D721Med (cell line): ENCODE results near the gene UBE2U.
A peak's percentile ranks its signal among the peaks of the same experiment; 100 is the strongest.
"Not testable (repeated sequence)": the region's sequence is repeated elsewhere in the genome, so short reads cannot be mapped to it uniquely, and the experiment has no call there.

Experiments used
- DNase-seq: peaks from one replicate; pipeline ENCODE4 v3.0.0; 2011; ENCODE audit warnings: low spot score; ENCODE audit not compliant: insufficient read length
- FAIRE-seq: peaks from 2 replicates; lab custom pipeline; 2011; peaks lifted over from hg19 to GRCh38; lab: Jason Lieb, UNC
- TF ChIP-seq, protein P1 (sequence below): IDR thresholded peaks from 2 replicates; pipeline ENCODE4 v1.5.1; 2012; ENCODE audit warnings: mild to moderate bottlenecking, control low read depth; ENCODE audit not compliant: insufficient read depth; ENCODE audit errors: missing control alignments

The UBE2U gene

DNA sequence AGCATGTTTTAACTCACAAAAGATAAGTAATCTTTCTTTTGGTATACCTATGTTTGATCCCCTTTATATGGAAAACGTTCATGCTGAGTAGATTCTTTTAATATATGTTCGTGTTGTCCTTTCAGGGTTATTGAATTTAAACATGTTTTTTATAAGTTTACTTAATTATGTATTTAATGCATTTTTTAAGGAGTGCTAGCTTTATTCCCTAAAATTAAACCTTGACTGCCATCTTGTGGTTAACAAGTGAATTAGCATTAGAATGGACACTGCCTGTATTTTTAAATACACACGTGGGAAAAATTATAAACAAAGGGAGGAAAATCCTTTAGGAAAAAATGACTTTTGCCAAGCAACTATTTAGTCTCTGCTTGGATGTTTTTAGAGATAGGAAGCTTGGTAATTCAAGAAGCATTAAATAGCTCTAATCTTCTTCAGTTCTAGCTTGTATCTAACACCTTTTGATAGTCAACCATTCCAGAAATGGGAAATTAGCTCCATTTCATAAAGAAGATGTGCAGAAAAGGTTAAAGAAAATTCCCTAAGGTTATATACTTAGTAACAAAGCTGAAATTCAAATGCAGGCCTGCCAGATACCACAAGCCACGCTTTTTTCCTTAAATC is 43.0 kb downstream of the UBE2U start:
- no peak for DNase-seq
- FAIRE-seq = peak; percentile 89
- TF ChIP-seq, protein P1, sequence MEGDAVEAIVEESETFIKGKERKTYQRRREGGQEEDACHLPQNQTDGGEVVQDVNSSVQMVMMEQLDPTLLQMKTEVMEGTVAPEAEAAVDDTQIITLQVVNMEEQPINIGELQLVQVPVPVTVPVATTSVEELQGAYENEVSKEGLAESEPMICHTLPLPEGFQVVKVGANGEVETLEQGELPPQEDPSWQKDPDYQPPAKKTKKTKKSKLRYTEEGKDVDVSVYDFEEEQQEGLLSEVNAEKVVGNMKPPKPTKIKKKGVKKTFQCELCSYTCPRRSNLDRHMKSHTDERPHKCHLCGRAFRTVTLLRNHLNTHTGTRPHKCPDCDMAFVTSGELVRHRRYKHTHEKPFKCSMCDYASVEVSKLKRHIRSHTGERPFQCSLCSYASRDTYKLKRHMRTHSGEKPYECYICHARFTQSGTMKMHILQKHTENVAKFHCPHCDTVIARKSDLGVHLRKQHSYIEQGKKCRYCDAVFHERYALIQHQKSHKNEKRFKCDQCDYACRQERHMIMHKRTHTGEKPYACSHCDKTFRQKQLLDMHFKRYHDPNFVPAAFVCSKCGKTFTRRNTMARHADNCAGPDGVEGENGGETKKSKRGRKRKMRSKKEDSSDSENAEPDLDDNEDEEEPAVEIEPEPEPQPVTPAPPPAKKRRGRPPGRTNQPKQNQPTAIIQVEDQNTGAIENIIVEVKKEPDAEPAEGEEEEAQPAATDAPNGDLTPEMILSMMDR = peak; percentile 83

DNA sequence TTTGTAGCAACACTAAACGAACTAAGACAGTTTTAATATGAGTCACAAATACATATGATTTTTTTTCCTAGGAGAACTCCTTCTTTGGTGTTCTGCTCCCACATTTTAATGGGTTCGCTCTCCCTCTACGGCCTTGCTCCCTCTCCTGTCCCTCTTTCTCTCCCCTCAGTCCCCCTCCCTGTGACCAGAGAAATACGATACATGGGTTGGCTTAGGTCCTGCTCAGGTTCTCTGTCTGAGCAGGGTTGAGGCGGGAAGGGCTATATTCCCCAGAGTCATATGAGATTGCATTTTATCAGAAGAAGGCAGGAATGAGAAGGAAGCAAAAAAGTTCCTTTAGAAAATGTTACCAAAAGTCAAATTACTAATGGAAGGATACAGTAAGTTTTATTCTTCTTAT is 44.6 kb downstream of the UBE2U start:
- DNase-seq = no peak
- TF ChIP-seq, protein P1 = no peak
- FAIRE-seq = no peak

DNA sequence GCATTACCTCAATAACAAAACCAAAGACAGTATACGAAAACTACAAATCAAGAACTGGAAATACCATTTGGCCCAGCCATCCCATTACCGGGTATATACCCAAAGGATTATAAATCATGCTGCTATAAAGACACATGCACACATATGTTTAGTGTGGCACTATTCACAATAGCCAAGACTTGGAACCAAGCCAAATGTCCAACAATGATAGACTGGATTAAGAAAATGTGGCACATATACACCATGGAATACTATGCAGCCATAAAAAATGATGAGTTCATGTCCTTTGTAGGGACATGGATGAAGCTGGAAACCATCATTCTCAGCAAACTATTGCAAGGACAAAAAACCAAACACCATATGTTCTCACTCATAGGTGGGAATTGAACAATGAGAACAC is 47.0 kb downstream of the UBE2U start:
- FAIRE-seq, DNase-seq: not testable (repeated sequence)

DNA sequence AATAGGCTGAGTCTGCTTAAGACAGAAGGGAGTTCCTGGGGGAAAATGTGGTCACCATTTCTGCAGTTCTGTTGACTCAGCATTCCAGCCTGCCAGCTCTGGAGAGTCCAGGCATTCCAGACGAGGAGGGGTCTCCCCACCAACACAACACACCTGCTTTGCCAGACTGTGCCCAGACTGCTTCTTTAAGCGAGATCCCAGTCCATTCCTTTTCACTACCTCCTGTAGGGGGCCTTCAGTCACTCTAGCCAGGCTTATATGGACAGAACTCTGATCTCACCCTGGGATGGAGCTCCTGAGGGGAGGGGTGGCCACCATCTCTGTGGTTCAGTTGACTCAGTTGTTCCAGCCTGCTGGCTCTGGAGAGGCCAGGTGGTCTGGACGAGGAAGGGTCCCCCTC is 48.5 kb downstream of the UBE2U start:
- DNase-seq (no peak), FAIRE-seq (no peak)
- TF ChIP-seq, protein P1 = no peak

DNA sequence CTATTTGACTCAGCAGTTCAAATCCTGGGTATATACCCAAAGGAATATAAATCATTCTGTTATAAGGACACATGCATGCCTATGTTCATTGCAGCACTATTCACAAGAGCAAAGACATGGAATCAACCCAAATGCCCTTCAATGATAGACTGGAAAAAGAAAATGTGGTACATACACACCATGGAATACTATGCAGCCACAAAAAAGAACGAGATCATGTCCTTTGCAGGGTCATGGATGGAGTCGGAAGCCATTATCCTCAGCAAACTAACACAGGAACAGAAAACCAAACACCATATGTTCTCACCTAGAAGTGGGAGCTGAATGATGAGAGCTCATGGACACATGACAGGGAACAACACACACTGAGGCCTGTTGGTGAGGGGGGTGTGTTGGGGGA is 53.8 kb downstream of the UBE2U start:
- not testable (repeated sequence) for FAIRE-seq, DNase-seq

DNA sequence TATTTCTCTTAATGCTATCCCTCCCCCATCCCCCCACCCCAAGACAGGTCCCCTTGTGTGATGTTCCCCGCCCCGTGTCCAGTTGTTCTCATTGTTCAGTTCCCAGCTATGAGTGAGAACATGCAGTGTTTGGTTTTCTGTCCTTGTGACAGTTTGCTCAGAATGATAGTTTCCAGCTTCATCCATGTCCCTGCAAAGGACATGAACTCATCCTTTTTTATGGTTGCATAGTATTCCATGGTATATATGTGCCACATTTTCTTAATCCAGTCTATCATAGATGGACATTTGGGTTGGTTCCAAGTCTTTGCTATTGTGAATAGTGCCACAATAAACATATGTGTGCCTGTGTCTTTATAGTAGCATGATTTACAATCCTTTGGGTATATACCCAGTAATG is 55.0 kb downstream of the UBE2U start:
- FAIRE-seq, DNase-seq: not testable (repeated sequence)

DNA sequence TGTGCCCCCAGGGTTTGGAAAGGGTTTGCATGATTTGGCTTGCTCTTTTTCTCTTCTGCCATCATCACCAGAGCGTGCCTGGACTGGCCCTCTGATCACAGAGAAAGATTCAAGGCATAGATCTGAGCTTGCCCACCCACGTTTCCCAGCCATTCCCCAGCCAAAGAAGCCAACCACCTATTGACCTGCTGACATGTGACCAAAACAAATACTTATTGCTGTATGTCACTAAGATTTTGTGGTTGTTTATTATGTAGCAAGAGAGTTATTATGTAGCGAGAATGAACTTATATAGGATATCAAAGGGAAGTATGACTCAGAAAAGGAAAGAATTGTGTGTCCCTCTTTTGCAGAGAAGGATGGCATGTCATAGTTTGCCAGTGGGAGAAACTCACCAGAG is 59.9 kb downstream of the UBE2U start:
- TF ChIP-seq, protein P1 = no peak
- FAIRE-seq = no peak
- no peak for DNase-seq

DNA sequence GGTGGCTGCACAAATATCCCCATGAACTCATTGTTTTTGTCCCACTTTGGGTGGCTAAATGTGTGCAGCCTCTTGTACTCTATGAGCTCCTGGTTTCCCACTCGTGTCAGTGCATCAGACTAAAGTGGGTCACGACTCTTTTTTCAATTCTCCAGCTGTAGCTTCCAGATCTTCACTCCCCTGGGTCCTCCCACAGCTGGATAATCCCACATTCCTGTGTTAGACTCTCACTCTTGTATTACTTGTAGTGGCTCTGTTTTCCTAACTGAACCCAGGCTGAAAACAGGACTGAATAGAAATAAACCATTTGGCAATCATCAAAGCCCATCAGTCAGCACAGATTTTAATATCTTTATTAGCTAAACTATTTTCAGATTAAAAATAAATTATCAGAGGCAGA is 60.4 kb downstream of the UBE2U start:
- TF ChIP-seq, protein P1 = no peak
- FAIRE-seq = no peak

DNA sequence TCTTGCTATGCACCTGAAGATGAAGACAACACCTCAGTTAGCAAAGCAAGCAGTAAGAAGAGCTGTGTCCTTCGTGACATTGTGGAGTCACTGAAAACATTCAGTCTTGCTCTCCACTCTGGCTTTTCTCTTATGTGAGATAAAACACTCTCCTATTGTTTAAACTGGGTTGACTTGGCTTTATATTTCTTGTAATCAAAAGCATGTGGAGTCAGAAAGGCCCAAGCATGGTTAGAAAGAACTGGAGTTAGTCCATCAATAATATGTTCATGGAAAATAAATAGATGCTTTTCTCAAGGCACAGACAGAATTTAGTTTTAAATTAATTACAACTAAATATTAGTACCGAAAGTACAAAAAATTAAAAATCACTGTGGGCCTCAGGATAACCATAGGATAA is 61.7 kb downstream of the UBE2U start:
- TF ChIP-seq, protein P1 = no peak
- DNase-seq (no peak), FAIRE-seq (no peak)

More for the DNA sequence above, 60.4 kb downstream of the UBE2U start:
- no peak for DNase-seq
